ENCODE measurements around the gene HHATL.

HHATL gene, protein sequence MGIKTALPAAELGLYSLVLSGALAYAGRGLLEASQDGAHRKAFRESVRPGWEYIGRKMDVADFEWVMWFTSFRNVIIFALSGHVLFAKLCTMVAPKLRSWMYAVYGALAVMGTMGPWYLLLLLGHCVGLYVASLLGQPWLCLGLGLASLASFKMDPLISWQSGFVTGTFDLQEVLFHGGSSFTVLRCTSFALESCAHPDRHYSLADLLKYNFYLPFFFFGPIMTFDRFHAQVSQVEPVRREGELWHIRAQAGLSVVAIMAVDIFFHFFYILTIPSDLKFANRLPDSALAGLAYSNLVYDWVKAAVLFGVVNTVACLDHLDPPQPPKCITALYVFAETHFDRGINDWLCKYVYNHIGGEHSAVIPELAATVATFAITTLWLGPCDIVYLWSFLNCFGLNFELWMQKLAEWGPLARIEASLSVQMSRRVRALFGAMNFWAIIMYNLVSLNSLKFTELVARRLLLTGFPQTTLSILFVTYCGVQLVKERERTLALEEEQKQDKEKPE

DNA sequence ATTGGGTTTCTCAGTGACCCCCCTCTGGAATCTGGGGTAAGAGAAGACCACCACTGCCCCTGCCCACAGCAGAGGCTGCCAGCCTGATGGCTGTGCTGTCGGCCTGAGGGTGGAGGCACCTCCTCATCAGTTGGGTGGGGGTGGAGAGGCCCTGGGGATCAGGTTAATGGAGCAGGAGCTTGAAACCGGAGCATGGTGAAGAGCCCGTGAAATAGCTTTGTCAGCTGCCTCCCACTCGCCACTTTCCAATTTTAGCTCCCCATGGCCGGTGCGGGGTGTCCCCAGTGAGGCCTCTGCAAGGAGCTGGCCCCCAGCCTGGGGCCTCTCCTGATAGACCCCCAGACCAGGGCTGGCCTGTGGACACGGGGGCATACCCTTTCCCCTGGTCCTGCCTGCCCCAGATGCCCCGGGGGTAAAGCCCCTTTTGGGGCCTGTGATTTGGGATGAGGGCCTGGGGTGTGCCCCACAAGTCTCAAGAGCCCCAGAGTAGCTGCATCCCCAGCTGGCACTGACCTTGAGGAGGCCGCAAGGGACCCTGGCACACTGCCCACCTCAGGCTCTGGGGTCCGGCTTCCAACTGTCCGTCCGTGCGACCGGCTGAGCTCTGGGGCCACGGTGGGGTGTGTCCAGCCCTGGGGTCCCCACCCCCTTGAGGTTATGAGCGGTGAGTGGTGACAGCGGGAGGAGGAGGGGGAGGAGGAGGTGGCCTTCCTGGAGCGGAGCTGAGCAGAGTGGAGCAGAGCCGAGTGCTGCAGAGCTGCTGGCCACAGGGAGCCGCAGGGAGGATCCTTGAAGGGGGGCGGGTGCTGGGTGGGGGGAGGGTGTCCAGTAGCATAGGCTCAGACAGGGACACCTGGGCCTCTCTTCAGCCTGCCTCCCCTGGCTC lies at the start of gene HHATL:
Gene HHATL (minus strand): TSS at position 733 of the 886 bp plus-strand sequence. CDS start 1,972 bp downstream, outside the sequence.
- DNase-seq = no peak

DNA sequence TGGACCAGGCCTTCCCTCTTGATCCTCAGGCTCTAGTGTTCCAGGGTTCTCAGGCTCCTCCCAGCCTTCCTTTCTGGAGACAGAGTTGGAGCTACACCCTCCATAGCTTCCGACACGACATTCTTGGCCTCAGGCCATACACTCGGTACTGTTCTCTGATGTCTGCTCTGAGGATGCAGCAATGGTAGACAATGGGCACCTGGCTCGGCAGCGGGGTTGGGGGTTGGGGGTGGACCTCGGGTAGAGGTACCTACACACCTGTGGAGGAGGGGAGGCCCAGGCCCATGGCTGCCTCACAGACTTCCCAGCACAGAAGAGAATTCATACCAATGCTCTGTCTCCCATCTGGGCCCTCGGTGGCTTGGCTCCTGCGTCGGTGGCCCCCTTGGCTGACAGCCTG lies 49.0 kb upstream of the HHATL start:
- no peak for DNase-seq

DNA sequence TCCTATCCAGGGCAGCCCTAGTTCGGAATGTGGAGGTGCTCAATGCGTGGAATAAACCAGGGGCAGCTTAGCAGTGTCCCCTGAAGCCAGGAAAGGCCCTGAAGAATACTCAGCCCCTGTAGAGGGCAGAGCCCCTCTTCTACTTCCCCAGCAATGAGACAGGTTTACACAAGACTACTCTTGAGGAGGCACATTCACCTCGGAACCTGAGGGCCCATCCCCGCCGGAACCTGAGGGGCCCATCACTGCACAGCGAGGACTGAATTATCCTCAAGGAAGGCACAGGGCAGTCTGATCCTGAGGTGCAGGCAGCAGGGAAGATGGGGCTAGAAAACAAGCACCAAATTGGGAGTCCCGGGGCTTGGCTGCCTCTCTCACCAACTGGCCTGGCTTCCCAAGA lies 48.2 kb upstream of the HHATL start:
- DNase-seq = no peak

DNA sequence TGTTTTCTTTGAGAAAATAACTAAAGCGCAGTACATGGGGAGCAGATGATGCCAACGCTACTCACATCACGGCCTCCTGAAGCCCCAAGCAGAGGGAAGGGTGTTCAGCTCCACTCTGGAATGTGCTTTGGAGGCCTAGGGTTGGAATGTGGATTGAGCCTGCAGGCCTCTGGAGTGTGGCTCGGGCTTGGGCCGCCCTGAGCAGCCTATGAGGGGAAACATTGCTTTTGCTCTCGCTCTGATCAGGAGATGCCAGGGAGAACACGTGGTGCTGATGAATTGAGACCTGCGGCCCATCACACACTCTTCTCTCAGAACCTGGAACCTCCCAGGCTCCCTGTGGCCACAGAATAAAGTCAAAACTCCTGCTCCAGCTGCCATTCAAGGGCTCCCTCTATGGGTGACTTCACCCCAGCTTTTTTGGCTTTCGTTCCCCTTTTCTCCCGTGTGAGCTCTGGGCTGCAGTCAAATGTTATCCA lies 47.2 kb upstream of the HHATL start:
- DNase-seq = no peak

DNA sequence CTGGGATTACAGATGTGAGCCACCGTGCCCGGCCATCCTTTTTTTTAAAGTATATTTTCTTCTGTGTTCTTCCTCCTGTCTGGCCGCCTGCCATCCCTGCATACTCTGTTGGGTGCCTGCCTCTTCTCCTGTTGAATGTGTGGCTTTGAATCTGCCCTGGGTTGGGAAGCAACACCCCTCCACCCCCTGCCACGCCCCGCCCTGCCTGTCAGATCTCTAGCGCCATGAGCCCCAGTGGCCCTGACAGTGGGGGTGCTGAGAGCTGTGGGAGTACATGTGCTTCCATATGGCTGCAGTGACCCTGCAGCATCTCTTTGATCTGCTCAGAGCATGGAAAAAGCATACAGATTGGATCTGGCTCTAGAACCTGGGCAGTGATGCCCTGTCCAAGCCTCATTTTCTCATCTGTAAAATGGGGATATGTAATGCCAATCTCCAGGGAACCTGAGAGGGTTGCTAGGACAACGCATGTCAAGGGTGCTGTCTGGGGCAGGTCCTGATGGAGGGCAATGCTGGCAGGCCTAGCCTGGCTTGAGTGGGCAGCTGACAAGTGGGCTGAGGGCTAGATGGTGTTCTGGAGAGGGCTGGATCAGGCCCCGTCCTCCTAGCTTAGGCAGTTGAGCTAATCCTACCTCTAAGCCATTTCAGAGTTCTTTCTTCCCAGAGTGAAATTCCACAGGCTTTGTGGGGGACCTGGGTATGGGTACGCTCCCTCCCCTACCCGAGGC lies 46.6 kb upstream of the HHATL start:
- no peak for DNase-seq

DNA sequence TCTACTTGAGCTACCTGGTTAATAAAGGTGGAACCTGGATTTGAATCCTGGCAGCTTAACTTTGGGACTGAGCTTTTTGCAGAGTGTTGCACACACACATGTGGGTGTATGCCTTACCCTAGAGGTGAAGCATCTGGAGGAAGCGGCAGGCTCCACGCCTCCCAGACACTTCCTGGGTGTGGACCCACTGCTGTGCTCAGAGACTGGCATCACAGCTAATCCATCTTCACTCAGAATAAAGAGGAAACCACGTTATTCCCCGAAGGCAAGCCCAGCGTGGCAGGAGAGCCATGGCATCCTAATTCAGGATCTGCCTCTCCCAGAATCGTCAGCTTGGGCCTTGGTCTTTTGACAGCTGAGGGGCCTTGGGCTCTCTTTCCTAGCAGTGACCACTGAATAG lies 45.0 kb upstream of the HHATL start:
- DNase-seq = no peak

DNA sequence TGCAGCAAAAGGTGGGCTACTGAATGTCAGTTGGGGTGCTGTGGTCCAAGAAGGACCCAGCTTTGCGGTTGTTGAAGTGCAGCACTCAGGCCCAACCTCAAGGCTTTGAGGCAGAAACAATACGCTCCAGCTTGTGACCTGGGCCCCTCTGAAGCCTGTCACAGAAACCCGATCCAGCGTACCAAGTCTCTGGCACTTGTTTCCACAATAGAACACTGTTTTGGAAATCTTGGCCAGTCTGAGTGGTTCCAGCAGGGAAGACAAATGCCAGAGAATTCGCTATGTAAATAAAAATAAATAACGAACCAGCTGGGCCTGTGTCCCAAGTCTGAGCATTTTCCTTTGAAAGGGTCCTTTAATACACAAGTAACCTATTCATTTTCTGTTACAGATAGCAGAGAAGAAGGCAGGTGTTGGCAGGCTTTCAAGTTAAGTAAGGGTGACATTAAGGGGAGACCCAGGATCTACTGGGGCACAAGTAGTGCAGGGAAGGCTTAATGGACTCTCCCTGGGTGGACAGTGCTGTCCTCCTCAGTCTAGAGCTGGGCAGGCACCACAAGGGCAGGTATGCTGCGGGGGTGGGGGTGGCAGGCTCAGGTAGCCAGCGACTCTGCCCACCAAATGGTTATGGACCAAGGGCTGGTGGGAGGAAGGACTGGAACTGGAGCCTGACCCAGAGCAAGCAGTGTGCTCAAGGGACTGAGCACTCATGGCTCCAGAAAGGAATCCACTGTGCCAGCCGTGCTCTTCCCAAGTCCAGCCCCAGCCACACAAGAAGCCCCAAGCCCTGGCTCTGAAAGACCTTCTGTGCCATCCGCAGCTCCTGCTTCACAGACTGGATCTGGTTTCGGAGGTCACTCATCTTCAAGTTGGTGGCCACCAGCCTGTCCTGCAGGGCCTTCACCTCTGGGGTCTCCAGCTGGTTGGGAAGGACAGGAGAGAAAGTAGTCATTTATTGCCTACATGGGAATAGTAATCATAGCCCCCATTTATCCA lies 44.2 kb upstream of the HHATL start:
- DNase-seq = no peak

DNA sequence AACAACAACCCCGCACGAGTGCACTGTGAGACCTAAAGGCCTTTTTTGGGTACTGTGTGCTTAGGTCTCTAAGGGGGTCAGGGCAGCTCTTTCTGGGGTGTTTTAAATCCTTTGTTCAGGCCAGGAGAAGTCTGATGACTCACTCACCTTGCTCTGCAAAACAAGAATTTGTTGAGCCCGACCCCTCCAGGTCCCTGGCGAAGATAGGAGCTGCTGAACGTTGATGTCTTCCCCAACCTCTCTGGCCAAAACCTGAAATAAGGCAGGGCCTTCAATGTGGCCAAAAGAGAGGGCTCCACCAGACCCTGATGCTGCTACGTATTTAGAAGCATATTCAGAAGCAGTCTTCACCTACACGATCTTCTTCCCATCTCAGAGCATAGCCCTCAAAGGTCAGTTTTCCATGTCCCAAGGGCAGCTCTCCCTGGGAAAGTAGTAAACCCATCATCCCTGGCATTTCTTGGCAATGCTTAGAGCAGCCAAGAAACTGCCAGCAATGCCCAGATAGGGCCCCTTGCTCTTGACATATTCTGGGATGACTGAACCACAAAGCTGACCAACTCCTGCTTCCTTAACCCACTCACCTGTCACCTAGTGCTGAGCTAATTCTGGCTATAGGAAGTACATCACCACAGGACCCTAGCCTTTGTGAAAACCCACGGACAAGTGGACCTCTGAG lies 43.3 kb upstream of the HHATL start:
- no peak for DNase-seq

DNA sequence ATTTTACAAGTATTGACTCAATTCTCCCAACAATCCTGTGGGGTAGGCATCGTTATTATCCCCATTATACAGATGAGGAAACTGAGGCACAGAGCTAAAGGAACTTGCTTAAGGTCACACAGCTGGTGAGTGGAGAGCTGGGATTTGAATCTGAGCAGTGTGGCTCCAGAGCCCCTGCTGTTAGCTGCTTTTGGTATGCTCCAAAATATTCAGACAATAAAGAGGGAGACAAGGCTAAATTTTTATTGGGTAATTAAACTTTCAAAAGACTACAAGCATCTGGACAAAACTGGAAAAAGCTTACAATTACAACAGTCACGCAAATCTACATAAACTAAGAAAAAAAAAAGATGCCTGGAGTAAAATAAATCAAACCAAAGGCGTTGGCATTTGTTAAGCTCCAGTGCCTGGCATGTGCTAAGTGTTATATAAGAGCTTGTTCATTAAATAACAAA lies 42.7 kb upstream of the HHATL start:
- DNase-seq = no peak

DNA sequence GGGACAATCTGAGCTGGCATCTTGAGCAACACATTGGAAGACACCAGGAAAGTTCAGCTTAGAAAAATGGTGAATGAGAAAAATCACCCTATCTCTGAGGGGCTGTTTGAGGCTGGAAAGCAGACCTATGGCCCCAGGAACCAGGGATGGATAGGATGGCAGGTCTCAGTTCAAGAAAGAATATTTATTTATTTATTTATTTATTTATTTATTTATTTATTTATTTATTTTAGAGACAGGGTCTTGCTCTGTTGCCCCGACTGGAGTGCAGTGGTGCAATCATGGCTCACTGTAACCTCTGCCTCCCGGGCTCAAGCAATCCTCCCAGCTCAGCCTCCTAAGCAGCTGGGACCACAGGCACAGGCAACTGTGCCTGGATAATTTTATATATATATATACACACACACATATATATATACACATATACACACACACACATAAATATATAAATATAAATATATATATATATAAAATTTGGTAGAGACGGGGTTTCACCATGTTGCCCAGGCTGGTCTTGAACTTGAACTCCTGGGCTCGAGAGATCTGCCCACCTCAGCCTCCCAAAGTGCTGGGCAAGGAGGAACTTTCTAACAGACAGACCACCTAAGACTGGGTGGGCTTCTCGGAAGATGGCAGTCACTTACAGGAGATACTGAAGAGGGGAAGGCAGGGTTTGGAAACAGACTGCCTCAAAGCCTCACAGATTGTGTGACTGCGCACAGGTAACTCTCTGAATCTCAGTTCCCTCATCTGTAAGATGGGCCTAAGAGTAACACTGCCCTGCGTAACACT lies 40.8 kb upstream of the HHATL start:
- no peak for DNase-seq

DNA sequence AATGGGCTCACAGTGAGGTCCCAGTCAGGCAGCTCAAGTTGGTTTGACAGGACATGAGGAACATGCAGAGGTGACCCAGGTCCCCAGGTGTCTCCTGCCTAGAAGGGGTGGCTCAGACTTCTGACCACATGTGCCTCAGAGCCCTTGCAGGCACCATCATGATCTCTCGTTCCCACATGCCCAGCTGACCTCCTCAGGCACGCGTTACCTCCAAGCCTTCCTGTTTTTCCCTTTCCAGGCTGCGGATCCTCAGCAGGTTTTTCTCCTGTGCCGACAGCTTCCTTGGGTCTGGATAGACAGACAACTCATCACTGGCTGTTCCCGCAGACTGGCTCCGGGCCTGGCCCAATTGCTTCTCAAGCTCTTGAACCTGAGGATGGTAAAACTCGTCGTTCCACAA lies 40.1 kb upstream of the HHATL start:
- DNase-seq = no peak

DNA sequence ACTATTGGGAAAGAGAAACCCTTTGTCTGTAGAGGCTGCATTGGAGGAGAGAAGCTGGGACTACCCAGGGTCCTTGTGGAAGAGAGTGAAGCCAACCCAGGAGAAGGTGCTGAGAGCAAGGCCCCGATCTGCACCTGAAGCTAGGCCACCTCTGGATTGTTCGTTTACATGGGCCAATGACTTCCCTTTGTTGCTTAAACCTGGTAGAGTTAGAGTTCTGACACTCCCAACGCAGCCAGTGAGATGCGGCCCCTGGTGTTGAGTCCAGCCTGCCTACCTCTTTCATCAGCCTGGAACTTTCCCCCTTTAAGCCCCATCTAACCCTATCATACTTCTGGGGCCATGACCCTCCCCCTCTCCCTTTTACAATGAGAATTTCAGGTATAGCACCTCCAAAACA lies 39.7 kb upstream of the HHATL start:
- DNase-seq = no peak

DNA sequence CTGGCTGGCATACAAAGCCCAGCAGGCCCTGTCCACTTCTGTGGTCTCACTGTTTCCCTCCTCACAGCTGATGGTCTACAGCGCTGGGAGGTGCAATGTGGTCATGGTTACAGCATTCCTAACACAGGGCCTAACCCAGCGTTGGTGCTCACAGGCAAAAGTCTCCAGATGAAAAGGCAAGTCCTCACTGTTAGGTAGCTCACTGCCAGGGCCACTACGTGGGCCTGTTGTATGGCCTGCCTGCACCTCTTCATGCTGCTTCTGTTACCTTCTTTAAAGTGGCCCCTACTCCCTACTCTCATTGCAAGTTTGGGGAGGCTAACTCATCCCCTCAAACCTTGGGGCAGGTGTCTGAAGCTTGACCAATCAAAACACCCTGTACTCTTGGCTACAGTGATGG lies 39.2 kb upstream of the HHATL start:
- no peak for DNase-seq

DNA sequence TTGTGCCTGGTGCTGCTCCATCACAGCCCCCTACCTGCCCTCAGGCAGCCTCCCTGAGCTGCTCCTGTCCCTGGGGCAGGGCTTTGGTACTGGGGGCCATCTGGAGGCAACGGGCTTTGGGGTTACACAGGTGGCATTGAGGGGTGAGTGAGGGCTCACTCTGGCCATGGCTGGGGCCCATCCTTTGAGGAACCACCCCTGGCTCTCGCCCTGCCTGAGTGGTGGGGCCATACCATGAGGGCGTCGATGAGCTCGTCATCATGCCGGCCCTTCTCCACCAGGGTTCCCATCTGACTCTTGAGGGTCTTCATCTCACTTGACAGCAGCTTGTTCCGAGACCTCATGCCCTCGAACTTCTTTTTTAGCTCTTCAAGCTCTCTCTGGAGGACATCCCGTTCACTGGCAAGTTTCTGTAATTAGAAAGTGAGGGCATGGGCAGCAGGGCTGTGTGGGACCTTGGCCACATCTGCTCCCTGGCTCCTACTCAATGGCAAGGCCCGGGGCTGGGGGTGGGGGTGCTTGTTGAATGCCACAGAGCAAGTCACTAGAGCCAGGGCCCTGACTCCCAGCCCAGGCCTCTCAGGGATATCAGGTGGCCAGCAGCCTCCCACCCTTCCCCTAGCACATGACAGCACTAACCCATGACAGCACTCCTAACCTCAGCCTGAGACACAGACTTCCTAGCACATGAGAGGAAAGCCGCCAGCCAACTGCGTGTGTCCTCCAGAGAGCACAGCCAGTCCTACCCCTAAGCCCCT lies 37.0 kb upstream of the HHATL start:
- no peak for DNase-seq

DNA sequence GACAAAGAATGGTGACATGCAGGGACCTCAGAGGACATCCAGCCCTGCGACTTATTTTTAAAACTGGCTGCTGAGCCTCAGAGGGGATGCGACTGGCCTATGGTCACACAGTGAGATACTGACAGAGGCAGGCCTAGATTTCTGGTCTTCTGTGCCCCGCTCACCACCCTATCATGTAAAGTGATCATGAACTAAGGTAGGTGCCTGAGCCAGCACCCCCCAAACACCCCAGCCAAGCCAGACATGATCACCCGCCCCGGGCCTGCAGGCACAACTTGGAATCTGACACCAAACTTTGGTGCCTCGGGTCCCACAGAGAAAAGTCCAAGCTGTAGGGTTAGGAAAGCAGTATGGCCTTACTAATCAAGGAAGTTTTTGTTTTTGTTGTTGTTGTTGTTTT lies 33.9 kb upstream of the HHATL start:
- no peak for DNase-seq

DNA sequence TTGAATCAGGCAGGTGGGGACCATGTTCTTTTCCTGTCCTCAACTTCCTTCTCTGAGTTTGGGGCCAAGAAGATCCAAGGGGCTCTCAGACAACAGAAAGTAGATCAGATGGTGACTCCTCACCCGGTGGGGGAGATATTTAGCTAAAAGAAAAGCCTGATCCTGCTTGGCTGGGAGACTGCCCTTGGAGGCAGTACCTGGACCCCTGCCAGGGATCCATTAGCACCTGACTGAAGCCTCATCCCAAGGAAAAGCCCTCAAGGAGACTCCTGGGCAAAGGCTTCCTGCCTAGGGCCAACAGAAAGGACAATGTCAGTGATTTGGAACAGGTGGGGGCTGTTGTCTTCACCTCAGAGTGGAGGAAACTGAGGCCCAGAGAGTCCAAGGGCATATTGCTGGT lies 33.5 kb upstream of the HHATL start:
- DNase-seq = no peak

DNA sequence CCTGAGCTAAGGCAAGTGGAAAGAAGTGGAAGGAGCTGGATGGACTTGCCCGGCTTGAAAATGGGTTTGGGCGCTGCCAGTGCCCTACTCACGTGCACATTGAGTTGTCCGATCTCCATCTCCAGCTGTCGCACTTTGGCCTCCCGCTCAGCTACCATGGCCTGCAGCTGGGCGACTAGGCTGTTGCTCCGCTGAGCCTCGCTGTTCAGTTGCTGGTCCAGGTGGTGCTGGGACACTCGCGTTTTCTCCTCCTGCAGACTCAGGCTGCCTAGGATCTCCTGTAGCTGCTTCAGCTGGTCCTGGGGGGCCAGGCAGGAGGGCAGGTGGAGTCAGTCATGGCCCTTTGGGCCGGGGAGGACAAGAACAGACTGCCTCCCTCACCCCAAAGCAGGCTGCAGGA lies 33.0 kb upstream of the HHATL start:
- no peak for DNase-seq

DNA sequence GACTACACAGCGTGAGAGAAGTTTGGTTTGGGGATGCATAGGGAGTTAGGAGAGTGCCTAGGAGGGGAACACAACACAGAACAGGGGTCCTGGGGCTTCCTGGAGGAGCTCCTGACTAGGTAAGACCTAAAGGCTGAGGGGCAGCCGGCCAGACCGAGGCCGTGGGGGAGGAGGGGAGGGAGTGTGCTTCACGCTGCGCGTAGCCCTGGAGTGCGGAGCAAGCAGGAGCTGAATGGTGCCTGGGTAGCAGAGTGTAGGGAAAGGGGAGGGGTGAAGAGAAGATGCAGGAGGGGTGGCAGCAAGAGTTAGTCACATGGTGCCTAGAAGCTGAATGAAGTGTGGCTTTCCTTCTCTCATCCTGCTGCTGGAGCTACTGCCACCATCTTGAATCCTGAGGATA lies 32.4 kb upstream of the HHATL start:
- no peak for DNase-seq

DNA sequence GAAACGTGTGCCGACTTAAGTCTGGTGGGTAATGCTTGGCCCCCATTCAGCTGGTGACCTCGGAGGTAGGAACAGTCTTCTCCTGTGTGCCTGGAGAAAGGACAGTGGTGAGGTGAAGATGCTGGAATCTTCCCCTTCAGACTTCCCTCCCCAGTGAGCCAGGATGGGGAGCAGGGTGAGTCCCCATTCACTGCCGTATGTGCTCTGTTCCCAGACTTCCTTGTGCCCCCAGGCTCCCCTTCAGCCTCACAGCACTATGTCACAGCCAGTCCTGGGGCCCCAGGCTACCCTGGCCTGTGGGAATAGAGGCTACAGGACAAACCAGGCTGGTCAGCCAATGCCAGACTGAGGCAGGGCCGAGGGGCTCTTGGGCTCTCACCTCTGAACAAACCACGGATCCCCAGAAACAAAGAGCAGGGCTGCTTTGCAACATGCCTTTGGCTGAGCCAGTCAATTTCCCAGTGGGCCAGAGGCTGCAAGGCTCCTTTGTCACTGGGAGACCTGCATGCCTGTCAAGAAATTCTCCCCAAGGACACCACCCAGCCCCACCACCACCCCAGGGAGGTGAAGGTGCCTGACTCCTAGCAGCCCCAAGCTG lies 31.8 kb upstream of the HHATL start:
- DNase-seq = no peak
